Body of pancreas (tissue), 4 donors: ENCODE results near the gene ST6GALNAC1. TPM values are rescaled to one million over a fixed set of nuclear protein-coding genes. Genes with fewer than 3 reads are reported as not detected.
A peak's percentile ranks its signal among the peaks of the same experiment; 100 is the strongest.

Experiments
- ATAC-seq: fragments of 150-250 bp; one replicate; pipeline ENCODE4 v1.9.1; 2016
- DNase-seq, 4 donors: peaks; one replicate each; pipeline ENCODE4 v3.0.0-alpha.2; 2019
- H3K27ac ChIP-seq, 4 donors: fragments of 200-600 bp; sonication (generic); 1 replicate in 3 of 4; 2 replicates in 1 of 4; pipeline versions ENCODE4 v1.5.1 to v1.6.1; 2016 to 2019; ENCODE audit warnings: mild to moderate bottlenecking in 1 of 4, mixed read lengths in 1 of 4, moderate library complexity in 1 of 4
- H3K27me3 ChIP-seq, 2 donors: fragments of 200-600 bp; sonication (generic); one replicate each; pipeline ENCODE4 v1.6.0; 2016; ENCODE audit warnings: mild to moderate bottlenecking in 1 of 2
- H3K36me3 ChIP-seq, 2 donors: fragments of 200-600 bp; sonication (generic); replicated peaks in 1 of 2; 2 replicates each; pipeline ENCODE4 v1.5.1; 2016; ENCODE audit warnings: low read depth in 2 of 2; ENCODE audit not compliant: insufficient read depth in 1 of 2
- H3K4me1 ChIP-seq: fragments of 200-600 bp; sonication (generic); one replicate; pipeline ENCODE4 v1.6.0; 2016
- H3K4me3 ChIP-seq, 2 donors: fragments of 200-600 bp; sonication (generic); 1 replicate in 1 of 2; 2 replicates in 1 of 2; pipeline ENCODE4 v1.5.1; 2016 to 2019
- H3K9me3 ChIP-seq, 3 donors: fragments of 200-600 bp; sonication (generic); 1 replicate in 2 of 3; 2 replicates in 1 of 3; pipeline ENCODE4 v1.5.1; 2016
- CTCF ChIP-seq, 7 experiments: fragments of 450-650 bp in 4 of 7; fragments of 200-600 bp in 3 of 7; sonication (generic) in 3 of 7; IDR thresholded peaks; one replicate each; pipeline ENCODE4 v1.5.1; 2016 to 2019; ENCODE audit warnings: antibody characterized with exemption in 7 of 7
- POLR2A ChIP-seq, 3 donors: fragments of 450-650 bp; IDR thresholded peaks; one replicate each; pipeline ENCODE4 v1.6.1; 2016; ENCODE audit warnings: antibody characterized with exemption in 3 of 3, mild to moderate bottlenecking in 2 of 3
- WGBS, 2 donors: methylation state at CpG; one replicate each; pipeline ENCODE4 v1.1.5; 2017; 5-methylcytosine and 5-hydroxymethylcytosine counted together
- intact Hi-C: fragments of 100-400 bp; cut with DNase I; formaldehyde crosslinking; loops from one replicate; pipeline ENCODE4 v1.15.1; 2023
- total RNA-seq, 2 donors: library from RNA; depleted of rRNA; stranded (reverse); fragments of >200 nt; gene quantifications; one replicate each; pipeline ENCODE4 v1.1.0, GENCODE V29; 2016

The ST6GALNAC1 gene
- total RNA-seq, 2 donors from 2014 or later: 9.3 to 13.5 TPM

GRCh38 chr17:76635659-76636360 is 7.7 kb downstream of the ST6GALNAC1 start:
- Histone ChIP-seq H3K36me3 (no peaks in the 10 kb centered on the region), H3K4me3 (no peak overlapping the region), H3K4me1 (peaks cover 2% of the 10 kb centered on the region), H3K27ac (no peak overlapping the region), H3K27me3 (no peaks in the 10 kb centered on the region), H3K9me3 (no peaks in the 10 kb centered on the region)
- no peak for DNase-seq
- TF ChIP-seq POLR2A (IDR thresholded peaks at IDR 0.05): no peak
- TF ChIP-seq CTCF (IDR thresholded peaks at IDR 0.05): no peak
- ATAC-seq: no peak
- WGBS, 2 donors: 83 to 84% methylated on average over 8 of the region's 8 CpGs
- intact Hi-C loops: no loop called here

- intact Hi-C loops: no loop called here
- WGBS, 2 donors: 84 to 91% methylated on average over 5 of the region's 5 CpGs
- Histone ChIP-seq H3K27me3 (no peaks in the 10 kb centered on the region), H3K27ac (no peak overlapping the region), H3K36me3 (no peaks in the 10 kb centered on the region), H3K9me3 (no peaks in the 10 kb centered on the region), H3K4me1 (no peaks in the 10 kb centered on the region), H3K4me3 (no peak overlapping the region)
- TF ChIP-seq POLR2A (IDR thresholded peaks at IDR 0.05): no peak
- no peak for TF ChIP-seq CTCF (IDR thresholded peaks at IDR 0.05)
- ATAC-seq (no peak), DNase-seq (no peak)
These were observed 8.5 kb downstream of the ST6GALNAC1 start for GRCh38 chr17:76635039-76635438.

DNA sequence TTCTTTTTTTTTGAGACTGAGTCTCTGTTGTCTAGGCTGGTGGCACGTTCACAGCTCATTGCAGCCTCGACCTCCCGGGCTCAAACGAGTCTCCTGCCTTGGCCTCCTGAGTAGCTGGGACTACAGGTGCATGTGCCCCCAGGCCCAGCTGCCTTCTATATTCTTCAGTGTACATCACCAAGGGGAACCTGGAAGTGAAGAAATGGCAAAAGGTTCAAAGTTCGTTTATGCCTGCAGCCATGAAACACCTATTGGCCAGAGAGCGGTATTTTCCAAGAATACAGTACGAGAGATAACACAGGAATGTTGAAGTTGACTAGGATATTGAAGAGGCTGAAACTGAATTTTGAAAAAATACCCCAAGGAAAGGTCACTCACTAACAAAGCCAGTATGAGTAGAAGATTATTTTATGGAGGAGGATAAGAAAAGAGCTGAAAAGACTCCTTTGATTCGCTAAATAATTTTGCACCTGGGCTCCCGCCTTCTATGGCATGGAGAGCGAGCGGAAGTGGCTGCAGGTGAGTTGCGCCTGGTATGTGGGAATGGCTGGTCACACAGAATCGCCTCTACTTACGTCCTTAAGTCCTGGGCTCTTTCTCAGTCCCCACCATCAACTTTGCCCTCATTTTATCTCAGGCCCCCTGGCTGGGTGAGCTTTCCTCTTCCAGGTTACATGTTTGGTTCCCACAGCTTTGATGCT is 9.8 kb downstream of the ST6GALNAC1 start:
- ATAC-seq: no peak
- DNase-seq: no peak
- no peaks in the 10 kb centered on the region for H3K36me3 ChIP-seq
- no peak overlapping the region for H3K27ac ChIP-seq
- WGBS, 2 donors: 77 to 78% methylated on average over 14 of the region's 14 CpGs
- no peaks in the 10 kb centered on the region for H3K9me3 ChIP-seq
- intact Hi-C loops: no loop called here
- no peaks in the 10 kb centered on the region for H3K27me3 ChIP-seq
- H3K4me3 ChIP-seq: no peak overlapping the region
- H3K4me1 ChIP-seq: no peaks in the 10 kb centered on the region
- no peak for TF ChIP-seq CTCF (IDR thresholded peaks at IDR 0.05)
- no peak for TF ChIP-seq POLR2A (IDR thresholded peaks at IDR 0.05)

- intact Hi-C loops: no loop called here
- Histone ChIP-seq H3K4me1 (no peaks in the 10 kb centered on the region), H3K4me3 (no peak overlapping the region), H3K9me3 (no peaks in the 10 kb centered on the region), H3K27me3 (no peaks in the 10 kb centered on the region), H3K27ac (no peak overlapping the region), H3K36me3 (no peaks in the 10 kb centered on the region)
- ATAC-seq (no peak), DNase-seq (peak in 2 of 4 donors; percentile 30 to 31)
- no peak for TF ChIP-seq POLR2A (IDR thresholded peaks at IDR 0.05)
- no peak for TF ChIP-seq CTCF (IDR thresholded peaks at IDR 0.05)
- 66 to 84% methylated on average over 6 to 10 of the region's 10 CpGs for WGBS, 2 donors
These were observed 11.6 kb downstream of the ST6GALNAC1 start for GRCh38 chr17:76631821-76632565.
